GM10847 (cell line): ENCODE measurements around the gene LRRN4CL.

Experiments used
- POLR2A ChIP-seq: IDR thresholded peaks from 2 replicates; pipeline ENCODE4 v1.6.1; 2011; ENCODE audit not compliant: insufficient read length; ENCODE audit errors: extremely low read depth

LRRN4CL gene

DNA sequence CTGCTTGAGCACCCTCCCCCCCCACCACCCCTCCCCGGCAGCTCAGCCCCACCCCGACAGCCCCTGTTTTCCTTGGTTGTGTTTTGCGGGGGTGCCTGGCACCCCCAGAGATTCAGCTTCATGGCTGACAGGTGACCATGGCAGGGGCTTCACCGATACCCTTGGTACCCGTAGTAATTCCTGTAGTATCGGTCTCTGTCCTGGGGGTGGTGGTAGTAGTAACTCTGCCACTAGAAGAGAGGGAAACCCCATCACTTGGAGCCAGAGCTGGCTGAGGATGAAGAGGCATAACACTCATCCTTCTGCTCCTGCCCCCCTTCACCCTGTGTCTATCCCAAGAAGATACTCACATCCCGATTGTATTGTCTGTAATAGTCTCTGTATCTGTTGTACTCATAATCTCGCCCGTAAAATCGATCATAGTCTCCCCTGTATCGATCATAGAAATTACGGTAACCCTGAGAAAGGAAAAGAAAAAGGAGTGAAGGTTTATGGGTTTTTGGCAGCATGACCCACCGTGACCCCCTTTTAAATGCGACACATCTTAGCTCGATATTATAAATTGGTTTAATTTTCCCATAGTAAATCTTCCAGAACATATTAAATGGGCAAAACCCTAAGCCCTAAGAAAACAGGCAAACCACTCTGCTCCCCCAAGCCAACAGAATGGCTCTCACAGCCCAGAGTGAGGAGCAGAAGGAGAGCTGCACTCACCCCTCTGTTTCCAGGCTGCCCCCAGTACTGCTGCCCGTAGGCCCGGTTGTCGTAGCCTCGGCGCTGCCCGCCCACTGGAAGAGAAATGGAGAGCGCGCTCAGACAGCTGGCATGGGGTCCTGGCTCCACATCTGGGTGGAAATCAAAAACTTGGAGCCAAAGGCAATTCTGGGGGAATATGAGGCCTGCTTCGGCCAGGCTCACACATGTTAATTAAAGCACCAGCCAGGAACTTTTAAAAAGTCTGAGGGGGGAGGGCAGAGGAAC is 26.1 kb upstream of the LRRN4CL start:
- no peak for TF ChIP-seq POLR2A

DNA sequence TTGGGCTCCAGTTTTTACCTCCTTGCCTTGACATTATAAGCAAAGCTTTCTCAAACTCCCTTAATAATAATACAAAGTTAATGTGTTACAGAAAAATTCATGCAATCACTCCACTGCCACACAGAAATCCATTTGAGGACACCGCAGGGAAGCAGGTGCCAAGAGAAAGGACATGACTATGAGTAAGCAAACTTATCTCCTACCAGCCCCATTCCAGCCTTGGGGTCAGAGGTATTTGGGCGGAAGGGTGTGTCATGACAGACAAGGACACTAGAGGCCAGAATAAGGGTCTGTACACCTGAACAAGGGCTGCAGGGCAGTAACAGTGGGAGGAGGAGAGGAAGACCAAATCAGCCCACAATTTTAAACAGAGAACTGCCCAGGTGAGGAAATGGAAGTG is 24.0 kb upstream of the LRRN4CL start:
- no peak for TF ChIP-seq POLR2A

DNA sequence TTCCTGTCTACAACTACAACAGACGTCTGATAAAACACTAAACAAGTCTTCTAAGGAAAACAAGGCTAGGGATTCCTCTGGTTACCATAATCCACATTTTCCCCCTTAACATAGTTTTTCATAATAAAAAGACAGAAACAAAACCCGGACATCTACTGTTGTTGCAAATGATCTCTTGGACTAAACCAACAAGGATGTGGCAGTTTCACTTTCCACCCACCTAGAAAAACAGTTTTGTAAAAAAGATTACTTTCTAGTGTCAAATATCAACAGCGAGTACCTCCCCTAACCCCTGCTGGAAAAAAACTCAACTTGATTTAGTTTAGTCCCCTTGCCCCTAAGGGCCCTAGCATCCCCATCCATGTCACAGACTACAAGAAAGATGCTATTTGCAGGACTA is 23.5 kb upstream of the LRRN4CL start:
- no peak for TF ChIP-seq POLR2A

DNA sequence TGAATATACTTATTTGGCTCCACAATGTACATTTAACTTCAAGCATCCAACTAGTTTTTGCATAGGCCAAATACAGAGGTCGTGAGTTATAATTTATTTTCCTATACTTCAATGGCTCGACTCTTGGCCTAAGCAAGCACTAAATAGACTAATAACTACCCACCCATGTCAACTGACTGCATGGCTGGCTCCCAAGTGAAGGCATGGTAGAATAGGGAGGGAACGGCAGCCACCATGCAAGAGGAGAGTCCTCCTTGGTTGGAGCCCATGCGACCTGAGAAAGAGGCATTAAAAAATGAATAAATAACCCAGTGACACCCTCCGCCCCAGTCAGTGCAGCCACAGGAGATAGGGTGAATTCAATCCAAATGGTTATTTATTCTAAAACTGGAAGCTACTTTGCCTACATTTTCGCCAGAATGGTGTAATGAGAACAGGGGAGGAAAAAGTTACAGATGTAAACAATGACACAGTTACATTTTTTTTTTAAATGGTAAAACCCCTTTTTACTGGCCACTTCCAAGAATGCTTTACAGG is 23.0 kb upstream of the LRRN4CL start:
- no peak for TF ChIP-seq POLR2A

DNA sequence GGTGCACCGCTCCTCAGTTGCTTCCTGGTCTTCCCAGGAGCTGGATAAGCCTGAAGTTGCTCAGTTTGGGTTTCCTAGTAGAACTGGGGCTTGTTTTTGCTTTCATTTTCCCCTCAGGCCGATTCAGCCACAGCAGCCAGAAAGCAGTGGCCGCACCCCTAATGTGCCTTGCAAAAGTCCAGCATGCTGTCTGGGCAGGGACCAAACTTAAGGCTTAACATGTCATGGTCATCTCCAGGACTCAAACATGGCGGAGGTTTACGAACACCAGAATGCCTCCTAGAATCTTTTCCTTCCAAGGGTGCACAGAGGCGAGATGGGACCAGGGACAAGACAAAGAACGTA is 20.6 kb upstream of the LRRN4CL start:
- no peak for TF ChIP-seq POLR2A

DNA sequence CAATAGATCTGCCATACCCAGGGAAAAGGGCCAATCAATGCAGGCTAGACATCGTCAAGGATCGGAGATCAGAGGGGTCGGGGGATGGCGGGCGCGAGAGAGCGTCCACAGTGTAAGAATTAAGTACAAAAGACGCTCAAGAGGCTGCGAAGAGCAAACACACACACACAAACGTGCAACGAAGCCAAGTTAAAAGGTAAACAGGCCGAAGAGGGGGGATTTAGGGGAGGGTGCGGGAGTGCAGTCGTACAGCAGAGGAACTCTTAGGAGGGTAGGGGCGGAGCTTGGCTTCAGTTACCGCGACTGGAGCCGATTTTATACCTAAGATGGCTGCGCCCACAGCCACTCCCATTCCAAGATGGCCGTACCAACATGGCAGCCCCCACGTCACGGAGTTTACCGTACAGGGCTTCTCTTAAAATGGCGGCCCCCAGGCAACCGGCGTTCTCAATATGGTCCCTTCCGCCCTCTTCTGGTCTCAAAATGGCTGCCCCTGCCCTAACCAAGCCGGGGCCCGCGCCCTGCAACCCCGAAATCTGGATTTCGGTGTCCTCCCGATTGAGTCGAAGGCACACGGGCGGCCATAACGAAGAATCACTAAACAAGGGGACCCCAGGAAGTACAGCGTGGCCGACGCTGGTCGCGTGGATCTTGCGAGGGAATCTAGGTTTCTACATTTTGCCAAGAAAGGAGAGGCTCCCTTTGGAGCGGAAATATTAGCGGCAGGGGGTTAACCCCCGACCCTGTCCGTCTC is 20.1 kb upstream of the LRRN4CL start:
- peak; percentile 79 for TF ChIP-seq POLR2A

DNA sequence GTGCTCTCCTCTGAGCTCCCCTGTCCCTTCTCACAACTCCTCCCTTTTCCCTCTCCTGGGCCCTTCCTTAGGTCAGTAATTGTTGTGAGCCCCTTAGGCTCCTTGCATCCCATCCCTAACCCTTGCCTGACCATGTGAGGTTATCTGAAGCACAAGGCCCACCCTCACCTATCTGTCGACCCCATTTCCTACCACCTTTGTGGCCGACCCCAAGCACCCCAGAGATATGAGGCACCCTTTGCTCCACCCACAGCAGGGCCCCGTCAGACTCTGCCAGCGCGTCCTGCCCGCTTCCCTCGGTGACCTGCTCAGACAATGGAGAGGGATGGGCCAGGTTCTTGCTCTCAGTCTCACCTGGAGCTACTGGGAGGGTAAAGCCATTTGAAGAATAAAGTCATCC is 19.5 kb upstream of the LRRN4CL start:
- TF ChIP-seq POLR2A: no peak

DNA sequence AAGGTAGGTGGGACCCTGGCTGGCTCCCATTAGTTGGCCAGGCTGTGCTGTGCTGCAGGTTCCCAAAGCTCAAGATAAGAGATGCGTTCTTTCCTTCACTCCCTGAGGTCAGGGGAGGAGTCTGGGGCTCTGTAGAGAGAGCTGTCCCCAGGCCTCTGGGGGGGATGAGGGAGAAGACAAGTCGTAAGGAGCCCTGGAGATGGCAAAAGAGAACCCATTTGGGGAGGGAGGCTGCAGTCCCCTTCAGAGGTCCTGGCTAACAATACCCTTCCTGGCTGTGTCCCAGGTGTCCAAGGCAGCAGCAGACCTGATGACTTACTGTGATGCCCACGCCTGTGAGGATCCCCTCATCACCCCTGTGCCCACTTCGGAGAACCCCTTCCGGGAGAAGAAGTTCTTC is 19.1 kb upstream of the LRRN4CL start:
- no peak for TF ChIP-seq POLR2A

DNA sequence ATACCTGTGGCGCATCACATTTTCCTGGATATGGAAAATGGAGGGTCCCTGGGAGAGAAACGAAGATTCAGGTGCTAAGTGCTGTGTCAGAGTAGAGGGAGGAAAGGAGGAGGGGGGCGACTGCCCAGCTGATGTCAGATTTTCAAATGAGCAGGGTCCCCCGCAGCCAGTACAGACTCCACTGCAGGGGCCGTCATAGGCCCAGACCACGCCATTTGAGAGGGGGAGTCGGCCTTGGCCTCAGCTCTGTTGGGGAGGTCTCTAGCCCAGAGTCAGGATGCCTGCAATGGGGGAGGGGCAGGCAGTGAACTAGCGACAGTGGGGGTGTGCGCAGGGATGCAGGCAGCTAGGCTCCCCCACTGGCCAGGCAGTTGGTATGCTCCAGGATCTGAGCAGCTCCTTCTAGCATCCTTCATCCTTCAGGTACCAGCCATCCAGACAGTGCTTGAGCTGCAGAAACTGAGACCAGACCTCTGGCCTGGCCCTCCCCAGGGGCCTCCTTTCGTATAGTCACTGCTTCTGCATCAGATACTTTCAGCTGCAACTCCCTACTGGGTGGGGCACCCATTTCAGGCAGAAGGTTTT is 18.0 kb upstream of the LRRN4CL start, which contains the start of the genes BSCL2 and GNG3:
BSCL2 (minus strand) TSS at position 148 of the 585 bp plus-strand sequence. CDS start 229 bp downstream, outside the sequence.
GNG3 (plus strand) TSS at position 400 of the 585 bp plus-strand sequence. CDS start 620 bp downstream, outside the sequence.
- TF ChIP-seq POLR2A: no peak

DNA sequence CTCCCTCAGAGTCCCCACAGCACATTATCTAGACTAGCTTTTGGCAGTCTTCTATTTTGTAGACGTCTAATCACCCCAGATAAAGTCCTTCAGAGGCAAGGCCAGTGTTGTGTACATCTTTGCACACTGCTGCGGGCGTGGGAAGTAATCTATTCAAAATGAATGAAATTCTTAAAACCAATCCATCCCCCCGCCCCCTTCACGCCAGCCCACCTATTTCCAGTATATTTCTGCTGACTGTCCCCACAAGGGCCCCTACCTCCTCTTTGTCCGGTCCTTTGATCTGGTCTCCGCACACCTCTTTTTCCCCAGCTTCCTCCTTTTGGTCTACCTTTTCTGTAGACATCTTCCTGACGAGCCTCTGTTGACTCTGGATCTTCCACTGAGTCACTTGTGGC is 17.5 kb upstream of the LRRN4CL start:
- no peak for TF ChIP-seq POLR2A

DNA sequence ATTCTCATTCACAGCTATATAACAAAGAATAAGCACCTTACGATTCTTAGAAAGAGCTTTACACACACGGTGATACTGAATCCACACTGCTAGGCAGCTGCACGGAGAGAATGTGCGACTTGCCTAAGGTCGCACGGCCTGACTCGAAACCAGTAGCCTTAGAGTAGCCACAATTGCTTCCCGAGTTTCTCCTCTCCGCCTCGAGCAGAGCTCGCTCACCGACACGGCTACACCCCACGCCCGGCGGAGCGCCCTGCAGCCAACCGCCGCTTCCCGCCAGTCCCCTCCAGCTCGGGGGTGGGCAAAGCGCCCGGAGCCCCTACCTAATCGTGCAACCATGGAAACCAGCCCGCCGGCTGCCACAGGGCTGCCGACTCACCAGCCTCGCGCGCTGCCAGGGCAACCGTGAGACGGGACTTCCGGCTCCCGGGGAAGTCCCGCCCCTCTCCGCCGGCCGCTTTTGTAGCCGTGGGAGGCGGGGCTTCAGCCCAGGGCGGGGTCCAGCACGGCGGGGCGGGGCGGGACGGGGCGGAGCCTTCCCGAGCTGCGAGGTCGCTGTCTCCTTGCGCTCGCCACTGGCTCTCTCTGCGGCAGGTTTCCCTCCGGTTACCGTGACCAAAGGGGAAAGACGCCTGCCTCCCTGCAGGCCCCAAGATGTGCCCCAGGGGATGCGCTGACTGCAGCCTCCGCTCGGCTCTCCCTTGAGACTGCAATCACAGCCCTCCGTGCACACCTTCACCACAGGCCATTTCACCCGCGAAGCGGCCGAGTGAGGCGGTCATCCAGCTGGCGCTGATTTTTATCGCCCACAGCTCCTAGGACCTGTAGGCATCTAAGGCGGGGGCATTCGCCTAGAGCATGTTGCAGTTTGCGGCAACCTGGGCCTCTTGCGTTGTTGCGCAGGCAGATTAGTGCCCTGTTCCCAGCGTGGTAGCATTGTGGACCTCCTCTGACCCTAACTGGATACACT is 16.8 kb upstream of the LRRN4CL start:
- peak; percentile 49 for TF ChIP-seq POLR2A

DNA sequence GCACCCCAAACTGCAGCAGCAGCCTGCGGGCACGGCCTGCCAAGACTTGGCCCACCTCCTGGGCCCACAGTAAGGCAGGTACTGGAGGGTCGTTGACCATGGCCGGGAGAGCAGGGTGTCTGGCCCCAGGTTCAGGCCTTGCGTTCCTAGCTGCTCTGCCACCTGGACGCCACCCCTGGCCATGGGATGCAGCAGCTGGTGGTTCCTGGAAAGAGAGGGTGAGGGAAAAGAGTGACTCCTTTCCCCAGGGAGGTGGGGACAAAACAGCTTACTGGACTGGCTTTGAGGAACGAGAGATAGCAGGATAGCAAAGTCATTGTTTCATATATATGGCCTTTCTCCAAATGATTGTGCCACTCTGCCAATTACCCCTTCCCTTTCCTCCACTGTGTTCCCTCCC is 16.1 kb upstream of the LRRN4CL start:
- TF ChIP-seq POLR2A: no peak

DNA sequence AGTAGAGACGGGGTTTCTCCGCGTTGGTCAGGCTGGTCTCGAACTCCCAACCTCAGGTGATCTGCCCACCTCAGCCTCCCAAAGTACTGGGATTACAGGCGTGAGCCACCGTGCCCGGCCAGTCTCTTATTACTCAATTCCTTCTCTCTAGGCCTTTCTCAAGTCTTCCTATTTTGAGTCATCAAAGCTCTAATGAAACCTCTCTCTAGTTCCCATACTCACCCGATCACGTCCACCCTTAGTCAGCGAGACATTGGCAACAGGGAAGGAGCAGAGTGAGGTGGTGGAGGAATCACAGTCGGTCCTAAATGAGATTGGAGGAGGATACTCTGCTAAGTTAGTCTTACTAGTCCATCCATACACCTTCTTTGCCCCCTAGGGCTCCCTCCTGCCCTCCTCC is 12.9 kb upstream of the LRRN4CL start:
- TF ChIP-seq POLR2A: no peak

DNA sequence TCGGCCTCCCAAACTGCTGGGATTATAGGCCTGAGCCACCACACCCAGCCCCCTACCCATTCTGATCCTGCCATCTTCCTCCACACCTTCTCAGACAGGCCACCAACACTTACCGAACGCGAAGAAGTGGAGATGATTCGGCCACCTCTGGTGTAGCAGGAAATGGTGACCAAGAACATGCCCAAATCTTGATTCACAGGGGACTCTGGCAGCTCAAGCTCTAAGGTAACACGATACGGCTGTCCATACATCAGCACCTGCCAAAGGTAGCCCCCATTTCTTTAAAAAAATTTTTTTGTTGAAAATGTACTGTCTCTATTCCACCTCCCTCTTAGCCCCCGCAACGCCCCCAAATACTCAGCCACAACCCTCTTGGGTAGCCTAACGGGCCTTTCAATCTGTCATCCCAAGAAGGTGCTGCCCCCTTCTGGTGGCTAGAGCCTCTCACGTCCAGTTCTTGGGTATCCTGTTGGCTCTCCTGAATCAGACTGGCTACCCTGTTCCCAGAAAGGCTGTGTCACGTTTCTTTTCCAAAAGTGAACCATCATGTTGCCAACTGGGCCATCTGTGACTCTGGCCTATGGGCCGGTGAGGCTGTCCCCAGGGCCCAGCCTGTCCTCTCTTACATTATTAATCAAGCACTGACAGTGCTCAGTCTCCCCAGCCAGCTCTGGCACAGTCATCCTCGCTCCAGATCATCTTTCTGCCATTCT is 5.3 kb upstream of the LRRN4CL start:
- TF ChIP-seq POLR2A: no peak
